HFFc6 (cell line): ENCODE measurements around the gene DENND1C. TPM values are rescaled to one million over a fixed set of nuclear protein-coding genes. Genes with fewer than 3 reads are reported as not detected.

Source experiments
- DNase-seq: peaks from one replicate; pipeline ENCODE4 v3.0.0-alpha.2; 2018
- H3K27ac Mint-ChIP-seq: 2 replicates; pipeline ENCODE4 v1.8.0; 2020; ENCODE audit warnings: mild to moderate bottlenecking, mixed read lengths
- H3K27me3 Mint-ChIP-seq: 2 replicates; pipeline ENCODE4 v1.8.0; 2021; ENCODE audit warnings: mild to moderate bottlenecking, moderate library complexity, mixed read lengths; ENCODE audit not compliant: insufficient read depth
- H3K36me3 Mint-ChIP-seq: 2 replicates; pipeline ENCODE4 v1.8.0; 2021; ENCODE audit warnings: low read depth, mixed read lengths
- H3K4me1 Mint-ChIP-seq: 2 replicates; pipeline ENCODE4 v1.8.0; 2020; ENCODE audit warnings: low read depth, mixed read lengths
- H3K4me3 Mint-ChIP-seq: 2 replicates; pipeline ENCODE4 v1.8.0; 2020; ENCODE audit warnings: mild to moderate bottlenecking, moderate library complexity, mixed read lengths
- H3K9me3 Mint-ChIP-seq: 2 replicates; pipeline ENCODE4 v1.8.0; 2020; ENCODE audit warnings: mild to moderate bottlenecking, mixed read lengths
- CTCF ChIP-seq: fragments of 200-600 bp; sonication (generic); IDR thresholded peaks from 2 replicates; pipeline ENCODE4 v1.5.0; 2021; ENCODE audit warnings: antibody characterized with exemption, mild to moderate bottlenecking
- total RNA-seq, 6 experiments: library from RNA; stranded (reverse); fragmentation: NEBNext Ultra II Directional; extraction: Animal tissue kit (Norgen Biotek cat#: 25700); gene quantifications; 2 replicates in 1 of 6; 3 replicates in 5 of 6; pipeline ENCODE4 v1.2.3, GENCODE V29; 2021

DENND1C gene
- total RNA-seq, 6 experiments from 2014 or later, result not detected

- Mint-ChIP-seq H3K27me3 (peaks cover 5% of the 10 kb centered on the region), H3K4me1 (peaks cover 24% of the 10 kb centered on the region), H3K36me3 (peaks cover 16% of the 10 kb centered on the region), H3K4me3 (peak overlapping the region; percentile 83), H3K27ac (no peak overlapping the region), H3K9me3 (peaks cover 11% of the 10 kb centered on the region; the same call in 1 of the 2 replicates)
- TF ChIP-seq CTCF, result no peak
- no peak for DNase-seq
These were observed 22.8 kb downstream of the DENND1C start for GRCh38 chr19:6458695-6459261.

DNA sequence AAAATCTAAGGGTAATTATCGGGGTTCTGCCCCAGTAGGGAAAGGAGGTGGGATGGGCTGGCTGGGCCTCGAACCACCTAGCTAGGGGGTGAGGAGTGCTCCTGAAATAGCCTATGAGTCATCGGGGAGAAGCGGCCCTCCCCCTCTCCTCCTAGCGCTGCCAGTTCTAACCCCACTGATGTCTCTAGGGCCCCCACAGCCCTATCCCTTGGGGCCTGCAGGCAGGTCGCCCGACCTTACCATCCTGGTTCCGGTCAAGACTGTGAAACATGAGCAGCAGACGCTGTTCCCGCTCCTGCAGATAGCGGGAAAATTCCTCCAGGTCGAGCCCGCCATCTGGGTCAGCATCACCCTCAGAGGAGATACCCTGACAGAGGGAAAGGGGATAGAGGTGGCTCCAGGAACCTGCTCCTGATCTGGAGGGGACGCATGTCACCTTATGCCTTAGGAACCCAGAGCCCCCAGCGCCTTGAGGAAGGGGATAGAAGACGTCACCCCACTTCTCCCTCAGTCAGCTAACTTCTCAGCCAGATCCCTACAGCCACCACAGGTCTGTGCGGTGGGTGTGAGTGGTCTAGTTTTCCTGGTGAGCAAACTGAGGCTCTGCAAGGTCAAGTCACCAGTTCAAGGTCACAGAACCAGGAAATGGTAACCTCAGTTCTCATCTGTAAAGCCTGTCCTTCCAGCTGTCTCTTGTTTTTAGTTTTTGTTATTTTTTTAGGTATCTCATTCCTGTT, 23.5 kb downstream of the DENND1C start:
- Mint-ChIP-seq H3K4me1 (peaks cover 24% of the 10 kb centered on the region), H3K4me3 (peak overlapping the region; percentile 83), H3K9me3 (peaks cover 16% of the 10 kb centered on the region; the same call in 1 of the 2 replicates), H3K27me3 (peaks cover 5% of the 10 kb centered on the region), H3K27ac (no peak overlapping the region), H3K36me3 (peaks cover 22% of the 10 kb centered on the region)
- TF ChIP-seq CTCF, result no peak
- no peak for DNase-seq

DNA sequence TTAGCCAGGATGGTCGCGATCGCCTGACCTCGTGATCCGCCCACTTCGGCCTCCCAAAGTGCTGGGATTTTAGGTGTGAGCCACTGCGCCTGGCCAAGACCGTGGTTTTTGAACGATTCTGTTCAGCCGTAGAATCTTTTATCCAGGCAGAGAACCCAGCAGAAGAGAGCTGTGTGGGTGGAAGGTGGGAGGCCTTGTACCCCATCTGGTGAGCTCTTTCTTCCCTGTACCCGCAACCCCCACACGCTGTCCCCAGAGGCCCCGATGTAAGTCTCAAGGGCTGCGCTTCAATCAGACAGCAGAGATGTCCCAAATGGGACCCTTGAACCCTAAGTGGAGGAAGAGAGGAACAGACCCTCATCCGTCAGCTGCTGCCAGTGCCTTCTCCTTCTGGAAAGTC, 25.7 kb downstream of the DENND1C start:
- TF ChIP-seq CTCF, result no peak
- H3K4me1 Mint-ChIP-seq, result peaks cover 24% of the 10 kb centered on the region
- H3K27ac Mint-ChIP-seq, result no peak overlapping the region
- peaks cover 2% of the 10 kb centered on the region; the same call in 1 of the 2 replicates for H3K27me3 Mint-ChIP-seq
- peaks cover 29% of the 10 kb centered on the region for H3K36me3 Mint-ChIP-seq
- no peak for DNase-seq
- no peak overlapping the region for H3K4me3 Mint-ChIP-seq
- H3K9me3 Mint-ChIP-seq, result peaks cover 16% of the 10 kb centered on the region

- no peak for DNase-seq
- H3K27ac Mint-ChIP-seq, result no peak overlapping the region
- H3K36me3 Mint-ChIP-seq, result peaks cover 34% of the 10 kb centered on the region
These were observed 27.5 kb downstream of the DENND1C start for GRCh38 chr19:6453951-6454565.

DNA sequence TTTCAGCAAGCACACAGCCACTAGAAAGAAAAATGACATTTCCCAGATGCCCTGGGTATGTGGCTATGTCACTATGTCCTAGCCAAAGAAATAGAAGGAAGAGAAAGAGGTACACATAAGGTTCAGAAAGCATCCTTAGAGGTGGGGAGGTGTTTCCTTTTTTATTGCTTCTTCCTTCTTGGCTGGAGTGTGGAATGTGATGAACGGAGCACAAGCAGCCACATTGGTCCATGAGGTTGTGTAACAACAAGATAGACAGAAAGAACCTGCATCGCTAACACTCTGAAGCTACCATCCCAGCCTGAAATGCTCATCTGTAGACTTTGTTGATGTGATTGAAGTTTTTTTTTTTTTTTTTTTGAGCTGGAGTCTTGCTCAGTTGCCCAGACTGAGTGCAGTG, 28.7 kb downstream of the DENND1C start:
- Mint-ChIP-seq H3K36me3 (peaks cover 34% of the 10 kb centered on the region), H3K4me3 (no peak overlapping the region), H3K27ac (no peak overlapping the region), H3K27me3 (peaks cover 4% of the 10 kb centered on the region; the same call in 1 of the 2 replicates), H3K4me1 (peaks cover 3% of the 10 kb centered on the region), H3K9me3 (peaks cover 16% of the 10 kb centered on the region)
- no peak for DNase-seq
- no peak for TF ChIP-seq CTCF

More at GRCh38 chr19:6453951-6454565, 27.5 kb downstream of the DENND1C start:
- Mint-ChIP-seq H3K9me3 (peaks cover 16% of the 10 kb centered on the region), H3K4me1 (peaks cover 14% of the 10 kb centered on the region), H3K4me3 (no peak overlapping the region), H3K27me3 (peaks cover 5% of the 10 kb centered on the region; the same call in 1 of the 2 replicates)
- TF ChIP-seq CTCF, result no peak
